Measurements from ENCODE around the gene MRGPRF. TPM values are rescaled to one million over a fixed set of nuclear protein-coding genes. Genes with fewer than 3 reads are reported as not detected.

The MRGPRF gene
- total and polyA plus RNA-seq, 2 experiments from 2014 or later = 20.7 to 25.3 TPM

DNA sequence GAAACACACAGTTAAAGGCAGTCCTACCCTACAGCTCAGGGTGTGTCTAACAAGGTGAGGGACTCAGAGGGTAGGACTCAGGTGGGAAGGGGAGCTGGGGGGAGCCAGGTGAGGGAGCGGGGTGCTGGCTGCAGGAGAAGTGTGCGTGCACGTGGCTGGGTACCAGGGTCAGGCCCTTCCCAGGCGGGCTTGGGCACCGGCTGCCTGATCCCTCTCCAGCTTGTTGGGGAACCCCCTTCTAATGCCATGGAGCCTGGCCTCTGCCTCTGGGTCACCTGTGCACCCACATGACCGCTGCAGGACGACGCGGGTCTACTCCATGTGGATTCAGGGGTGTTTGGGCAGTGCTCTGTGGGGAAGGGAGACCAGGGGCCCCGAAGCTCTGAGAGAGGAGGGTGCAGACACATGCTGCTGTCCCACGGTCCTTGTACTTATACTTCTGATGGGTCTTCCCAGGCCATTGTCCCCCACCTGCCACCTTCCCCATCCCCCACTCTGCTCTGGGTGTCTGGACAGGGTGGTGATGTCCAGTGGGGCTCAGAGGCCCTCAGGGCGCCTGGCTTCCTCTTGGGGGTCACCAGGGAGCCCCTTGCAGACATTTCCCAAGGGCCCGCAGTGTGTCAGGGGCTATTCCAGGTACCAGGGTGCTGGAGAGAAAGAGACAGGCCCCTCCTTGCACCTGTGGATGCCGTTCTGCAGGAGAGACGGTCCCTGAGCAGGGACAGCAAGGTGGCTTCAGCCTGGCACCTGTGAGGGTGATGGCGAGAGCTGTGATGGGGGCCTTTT is 21.9 kb downstream of the MRGPRF start:
- Histone ChIP-seq H3K9me2 (ENCODE audit: insufficient read depth) (no peaks in the 10 kb centered on the region), H3K9ac (no peak overlapping the region), H3K4me1 (ENCODE audit: insufficient read depth) (no peaks in the 10 kb centered on the region), H3K27me3 (replicated peaks; ENCODE audit: insufficient read depth) (peaks cover 11% of the 10 kb centered on the region; the same call in 1 of the 2 replicates), H3K27ac (no peak overlapping the region), H3K36me3 (ENCODE audit: low read depth) (no peaks in the 10 kb centered on the region), H3K4me3 (no peak overlapping the region), H3K79me2 (ENCODE audit: insufficient read depth) (no peaks in the 10 kb centered on the region), H4K20me1 (ENCODE audit: insufficient read depth) (no peaks in the 10 kb centered on the region), H3F3A (ENCODE audit: insufficient read depth) (no peaks in the 10 kb centered on the region), H3K9me3 (ENCODE audit: low read depth) (no peaks in the 10 kb centered on the region), H3K4me2 (ENCODE audit: unreplicated experiment) (no peak overlapping the region), H2AFZ (no peak overlapping the region)
- 69 to 77% methylated on average over 15 to 16 of the region's 16 CpGs for WGBS, 2 experiments (ENCODE audit: low coverage in 1 of 2, low lambda C conversion rate in 2 of 2, missing lambda C conversion rate in 2 of 2)
- in situ Hi-C loops (cut with MboI) = no loop called here
- DNase-seq = no peak
- TF ChIP-seq EZH2 (IDR thresholded peaks at IDR 0.05; ENCODE audit: insufficient read depth, poor library complexity, severe bottlenecking) = no peak
- no peak for TF ChIP-seq EZH2phosphoT487 (IDR thresholded peaks at IDR 0.05; ENCODE audit: insufficient read depth, low read depth)

DNA sequence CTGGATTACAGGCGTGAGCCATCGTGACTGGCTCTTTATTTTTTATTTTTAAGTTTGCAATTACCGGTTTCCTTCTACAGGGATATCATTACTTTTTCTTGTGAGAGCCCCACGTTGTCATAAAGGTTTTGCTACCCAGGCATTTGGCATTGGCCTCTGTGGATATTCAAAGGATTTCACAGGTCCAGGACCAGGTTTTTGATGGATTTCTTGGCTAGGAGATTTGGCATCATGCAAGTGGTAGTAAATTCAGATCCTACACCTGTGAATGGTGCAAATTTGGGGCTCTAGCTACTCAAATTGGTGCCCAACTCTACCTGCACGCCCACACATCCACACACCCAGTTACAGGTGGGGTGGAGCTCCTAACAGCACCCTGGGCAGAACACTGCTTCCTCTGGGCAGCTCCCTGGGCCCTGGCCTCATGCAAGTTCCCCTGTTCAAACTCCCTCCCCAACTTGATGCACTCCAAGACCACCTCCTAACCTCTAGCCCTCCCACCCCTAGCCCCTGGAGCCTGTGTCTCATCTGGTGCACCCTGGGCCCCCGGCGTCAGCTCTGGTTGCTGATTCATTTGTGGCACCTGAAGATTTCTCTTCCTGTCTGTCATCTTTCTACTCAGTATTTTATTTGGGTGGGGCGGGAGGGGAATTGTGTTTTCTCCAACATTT is 23.0 kb downstream of the MRGPRF start:
- no peaks in the 10 kb centered on the region for H3K9me3 ChIP-seq (ENCODE audit: low read depth)
- in situ Hi-C loops (cut with MboI) = no loop called here
- no peaks in the 10 kb centered on the region for H3K9me2 ChIP-seq (ENCODE audit: insufficient read depth)
- peaks cover 11% of the 10 kb centered on the region; the same call in 1 of the 2 replicates for H3K27me3 ChIP-seq (replicated peaks; ENCODE audit: insufficient read depth)
- H4K20me1 ChIP-seq (ENCODE audit: insufficient read depth) = no peaks in the 10 kb centered on the region
- H3K27ac ChIP-seq = no peak overlapping the region
- H3K79me2 ChIP-seq (ENCODE audit: insufficient read depth) = no peaks in the 10 kb centered on the region
- no peak for TF ChIP-seq EZH2phosphoT487 (IDR thresholded peaks at IDR 0.05; ENCODE audit: insufficient read depth, low read depth)
- TF ChIP-seq EZH2 (IDR thresholded peaks at IDR 0.05; ENCODE audit: insufficient read depth, poor library complexity, severe bottlenecking) = no peak
- no peak overlapping the region for H3K4me2 ChIP-seq (ENCODE audit: unreplicated experiment)
- 67 to 73% methylated on average over 8 of the region's 8 CpGs for WGBS, 2 experiments (ENCODE audit: low coverage in 1 of 2, low lambda C conversion rate in 2 of 2, missing lambda C conversion rate in 2 of 2)
- no peaks in the 10 kb centered on the region for H3F3A ChIP-seq (ENCODE audit: insufficient read depth)
- no peak overlapping the region for H2AFZ ChIP-seq
- no peak overlapping the region for H3K4me3 ChIP-seq
- H3K36me3 ChIP-seq (ENCODE audit: low read depth) = no peaks in the 10 kb centered on the region
- no peak overlapping the region for H3K9ac ChIP-seq
- DNase-seq = no peak
- no peaks in the 10 kb centered on the region for H3K4me1 ChIP-seq (ENCODE audit: insufficient read depth)

GRCh38 chr11:68988491-68988890 is 24.6 kb downstream of the MRGPRF start:
- no peaks in the 10 kb centered on the region for H3F3A ChIP-seq (ENCODE audit: insufficient read depth)
- no peaks in the 10 kb centered on the region for H3K36me3 ChIP-seq (ENCODE audit: low read depth)
- H3K79me2 ChIP-seq (ENCODE audit: insufficient read depth) = no peaks in the 10 kb centered on the region
- H3K27me3 ChIP-seq (replicated peaks; ENCODE audit: insufficient read depth) = peaks cover 15% of the 10 kb centered on the region; the same call in 1 of the 2 replicates
- no peaks in the 10 kb centered on the region for H4K20me1 ChIP-seq (ENCODE audit: insufficient read depth)
- no peaks in the 10 kb centered on the region for H3K9me2 ChIP-seq (ENCODE audit: insufficient read depth)
- in situ Hi-C loops (cut with MboI) = no loop called here
- no peak for TF ChIP-seq EZH2 (IDR thresholded peaks at IDR 0.05; ENCODE audit: insufficient read depth, poor library complexity, severe bottlenecking)
- no peak for TF ChIP-seq EZH2phosphoT487 (IDR thresholded peaks at IDR 0.05; ENCODE audit: insufficient read depth, low read depth)
- H3K9me3 ChIP-seq (ENCODE audit: low read depth) = no peaks in the 10 kb centered on the region
- H3K9ac ChIP-seq = no peak overlapping the region
- H2AFZ ChIP-seq = no peak overlapping the region
- DNase-seq = no peak
- H3K27ac ChIP-seq = no peak overlapping the region
- H3K4me2 ChIP-seq (ENCODE audit: unreplicated experiment) = no peak overlapping the region
- no peak overlapping the region for H3K4me3 ChIP-seq
- no peaks in the 10 kb centered on the region for H3K4me1 ChIP-seq (ENCODE audit: insufficient read depth)

GRCh38 chr11:68987211-68987610 is 25.8 kb downstream of the MRGPRF start:
- Histone ChIP-seq H2AFZ (no peak overlapping the region), H3F3A (ENCODE audit: insufficient read depth) (no peaks in the 10 kb centered on the region), H4K20me1 (ENCODE audit: insufficient read depth) (no peaks in the 10 kb centered on the region), H3K79me2 (ENCODE audit: insufficient read depth) (no peaks in the 10 kb centered on the region), H3K4me3 (no peak overlapping the region), H3K4me2 (ENCODE audit: unreplicated experiment) (no peak overlapping the region), H3K27ac (no peak overlapping the region), H3K9me2 (ENCODE audit: insufficient read depth) (no peaks in the 10 kb centered on the region), H3K36me3 (ENCODE audit: low read depth) (no peaks in the 10 kb centered on the region), H3K9ac (no peak overlapping the region), H3K9me3 (ENCODE audit: low read depth) (no peaks in the 10 kb centered on the region), H3K4me1 (ENCODE audit: insufficient read depth) (no peaks in the 10 kb centered on the region), H3K27me3 (replicated peaks; ENCODE audit: insufficient read depth) (peaks cover 18% of the 10 kb centered on the region)
- in situ Hi-C loops (cut with MboI) = no loop called here
- no peak for TF ChIP-seq EZH2 (IDR thresholded peaks at IDR 0.05; ENCODE audit: insufficient read depth, poor library complexity, severe bottlenecking)
- no peak for TF ChIP-seq EZH2phosphoT487 (IDR thresholded peaks at IDR 0.05; ENCODE audit: insufficient read depth, low read depth)
- no peak for DNase-seq

All from GM23248 (cell line).